Tibial artery (tissue), 4 donors: ENCODE data around the gene AKAP12.

Experiments used
- DNase-seq, 2 donors: peaks; one replicate each; pipeline ENCODE4 v3.0.0-alpha.2; 2019
- H3K27ac ChIP-seq, 2 donors: fragments of 200-600 bp; sonication (generic) in 1 of 2; 1 replicate in 1 of 2; 2 replicates in 1 of 2; pipeline ENCODE4 v1.5.1; 2018 to 2019; ENCODE audit warnings: mild to moderate bottlenecking in 1 of 2
- H3K27me3 ChIP-seq, 2 donors: fragments of 200-600 bp; sonication (generic) in 1 of 2; one replicate each; pipeline versions ENCODE4 v1.5.1 to v1.6.0; 2016 to 2019
- H3K36me3 ChIP-seq, 3 donors: fragments of 200-600 bp; sonication (generic) in 2 of 3; one replicate each; pipeline ENCODE4 v1.5.1; 2016 to 2019; ENCODE audit warnings: mild to moderate bottlenecking in 2 of 3
- H3K4me1 ChIP-seq, 4 donors: fragments of 200-600 bp; sonication (generic) in 2 of 4; 1 replicate in 3 of 4; 2 replicates in 1 of 4; pipeline ENCODE4 v1.5.1; 2016 to 2019
- H3K4me3 ChIP-seq, 2 donors: fragments of 200-600 bp; sonication (generic) in 1 of 2; 1 replicate in 1 of 2; 2 replicates in 1 of 2; pipeline ENCODE4 v1.5.1; 2018 to 2019; ENCODE audit warnings: mild to moderate bottlenecking in 2 of 2
- H3K9me3 ChIP-seq, 3 donors: fragments of 200-600 bp; sonication (generic) in 1 of 3; one replicate each; pipeline ENCODE4 v1.5.1; 2016 to 2019
- CTCF ChIP-seq, 2 experiments: fragments of 200-600 bp in 1 of 2; fragments of 450-650 bp in 1 of 2; IDR thresholded peaks; one replicate each; pipeline ENCODE4 v1.5.1; 2017 to 2019; ENCODE audit warnings: antibody characterized with exemption in 2 of 2, mild to moderate bottlenecking in 1 of 2, moderate library complexity in 1 of 2
- intact Hi-C: fragments of 100-400 bp; cut with DNase I; formaldehyde crosslinking; loops from one replicate; pipeline ENCODE4 v1.15.0; 2023; ENCODE audit warnings: low total_unique reads

AKAP12 gene

GRCh38 chr6:151239603-151240035 lies at the start of gene AKAP12:
TSS of gene AKAP12 (plus strand) at chr6:151239967. CDS start at chr6:151240563, 596 bp downstream.
- no peak for TF ChIP-seq CTCF (IDR thresholded peaks at IDR 0.05)
- Histone ChIP-seq H3K4me3 (peak within 1 kb of the TSS; percentile 95 to 97), H3K27me3 (no peaks in the 10 kb centered on the region), H3K4me1 (peaks cover 0 to 31% (median 10%) of the 10 kb centered on the region in 4 donors), H3K9me3 (no peaks in the 10 kb centered on the region), H3K36me3 (no peaks in the 10 kb centered on the region), H3K27ac (peak within 1 kb of the TSS; percentile 98 to 99)
- DNase-seq, result peak; percentile 43 to 86
- intact Hi-C loops, result loop anchor here (5.0 to 10.0 kb wide), 2 partner anchors 85 to 347 kb away; no protein-coding TSS in a partner anchor

- DNase-seq, result no peak
- H3K27ac ChIP-seq, result no peak overlapping the region
- peaks cover 0 to 7% (median 0%) of the 10 kb centered on the region in 4 donors for H3K4me1 ChIP-seq
- no peak overlapping the region for H3K4me3 ChIP-seq
- H3K36me3 ChIP-seq, result no peaks in the 10 kb centered on the region
- H3K27me3 ChIP-seq, result peaks cover 0 to 3% of the 10 kb centered on the region in 2 donors
- intact Hi-C loops, result no loop called here
- no peaks in the 10 kb centered on the region for H3K9me3 ChIP-seq
- no peak for TF ChIP-seq CTCF (IDR thresholded peaks at IDR 0.05)
These were observed 48.2 kb upstream of the AKAP12 start for GRCh38 chr6:151191527-151191926.

- H3K4me1 ChIP-seq, result peaks cover 0 to 12% (median 0%) of the 10 kb centered on the region in 4 donors
- TF ChIP-seq CTCF (IDR thresholded peaks at IDR 0.05), result no peak
- peaks cover 0 to 3% of the 10 kb centered on the region in 2 donors for H3K27me3 ChIP-seq
- no peak overlapping the region for H3K27ac ChIP-seq
- peak; percentile 75 to 78 for DNase-seq
- H3K36me3 ChIP-seq, result no peaks in the 10 kb centered on the region
- H3K4me3 ChIP-seq, result no peak overlapping the region
- no peaks in the 10 kb centered on the region for H3K9me3 ChIP-seq
- intact Hi-C loops, result no loop called here
These were observed 43.2 kb upstream of the AKAP12 start for GRCh38 chr6:151196555-151196954.

GRCh38 chr6:151197556-151197955 lies 42.2 kb upstream of the AKAP12 start:
- Histone ChIP-seq H3K9me3 (no peaks in the 10 kb centered on the region), H3K36me3 (no peaks in the 10 kb centered on the region), H3K27me3 (peaks cover 0 to 3% of the 10 kb centered on the region in 2 donors), H3K4me3 (no peak overlapping the region), H3K4me1 (peaks cover 0 to 12% (median 0%) of the 10 kb centered on the region in 4 donors), H3K27ac (no peak overlapping the region)
- DNase-seq, result no peak
- no peak for TF ChIP-seq CTCF (IDR thresholded peaks at IDR 0.05)
- intact Hi-C loops, result no loop called here

- Histone ChIP-seq H3K4me1 (peaks cover 0 to 12% (median 0%) of the 10 kb centered on the region in 4 donors), H3K27ac (no peak overlapping the region), H3K4me3 (no peak overlapping the region), H3K27me3 (no peaks in the 10 kb centered on the region), H3K9me3 (no peaks in the 10 kb centered on the region), H3K36me3 (no peaks in the 10 kb centered on the region)
- no peak for TF ChIP-seq CTCF (IDR thresholded peaks at IDR 0.05)
- DNase-seq, result no peak
- intact Hi-C loops, result no loop called here
These were observed 39.8 kb upstream of the AKAP12 start for GRCh38 chr6:151199991-151200390.
